Natural killer cell (primary cell): ENCODE data around the gene MYO9A. TPM values are rescaled to one million over a fixed set of nuclear protein-coding genes. Genes with fewer than 3 reads are reported as not detected.

Source experiments
- ATAC-seq, 3 donors: fragments of 150-1000 bp in 2 of 3; fragments of 200-7000 bp in 1 of 3; cut with Tn5 transposase; 1 replicate in 1 of 3; 2 replicates in 2 of 3; pipeline ENCODE4 v1.10.0; 2021; ENCODE audit warnings: mild to moderate bottlenecking in 2 of 3, moderate library complexity in 2 of 3
- DNase-seq, 2 donors: peaks; one replicate each; pipeline versions ENCODE4 v3.0.0 to v3.0.0-alpha.2; 2013 to 2021; ENCODE audit warnings: mixed read lengths in 1 of 2
- H3K27ac ChIP-seq: one replicate; pipeline ENCODE4 v1.5.1; 2013; ENCODE audit warnings: mild to moderate bottlenecking, low read length
- H3K27me3 ChIP-seq: one replicate; pipeline ENCODE4 v1.6.1; 2013; ENCODE audit warnings: low read length; ENCODE audit not compliant: control insufficient read depth, insufficient read depth
- H3K36me3 ChIP-seq: one replicate; pipeline ENCODE4 v1.6.1; 2013; ENCODE audit warnings: low read length; ENCODE audit not compliant: control insufficient read depth, insufficient read depth
- H3K4me1 ChIP-seq: one replicate; pipeline ENCODE4 v1.6.1; 2013; ENCODE audit warnings: low read length; ENCODE audit not compliant: control insufficient read depth, insufficient read depth
- H3K4me3 ChIP-seq: one replicate; pipeline ENCODE4 v1.5.1; 2013; ENCODE audit warnings: low read length
- H3K9me3 ChIP-seq: one replicate; pipeline ENCODE4 v1.6.1; 2013; ENCODE audit warnings: low read length; ENCODE audit not compliant: control insufficient read depth, insufficient read depth
- H3K27ac Mint-ChIP-seq, 2 donors: one replicate each; pipeline ENCODE4 v1.8.0; 2022; ENCODE audit warnings: mild to moderate bottlenecking in 2 of 2, mixed read lengths in 2 of 2, moderate library complexity in 1 of 2
- H3K27me3 Mint-ChIP-seq, 2 donors: one replicate each; pipeline ENCODE4 v1.8.0; 2022; ENCODE audit warnings: low read depth in 2 of 2, mixed read lengths in 2 of 2
- H3K36me3 Mint-ChIP-seq: one replicate; pipeline ENCODE4 v1.8.0; 2022; ENCODE audit warnings: mixed read lengths
- H3K4me1 Mint-ChIP-seq, 2 donors: one replicate each; pipeline ENCODE4 v1.8.0; 2022; ENCODE audit warnings: mixed read lengths in 2 of 2
- H3K4me3 Mint-ChIP-seq: one replicate; pipeline ENCODE4 v1.8.0; 2022; ENCODE audit warnings: mild to moderate bottlenecking, moderate library complexity, mixed read lengths
- H3K9me3 Mint-ChIP-seq, 2 donors: one replicate each; pipeline ENCODE4 v1.8.0; 2022; ENCODE audit warnings: mixed read lengths in 2 of 2
- CTCF ChIP-seq: fragments of 200-600 bp; IDR thresholded peaks from one replicate; pipeline ENCODE4 v1.8.0; 2022; ENCODE audit warnings: antibody characterized with exemption
- WGBS: methylation state at CpG from one replicate; pipeline ENCODE4 v1.1.7; 2013; ENCODE audit warnings: missing lambda C conversion rate; ENCODE audit not compliant: insufficient coverage; 5-methylcytosine and 5-hydroxymethylcytosine counted together
- intact Hi-C: fragments of 100-400 bp; cut with micrococcal nuclease; formaldehyde crosslinking; loops from one replicate; pipeline ENCODE4 v1.14.2; 2022
- total RNA-seq, 4 donors: library from RNA; stranded (reverse); fragments of 120-200 nt in 1 of 4; gene quantifications; one replicate each; pipeline versions ENCODE4 v1.2.3 to v1.2.4, GENCODE V29; 2013 to 2022

The MYO9A gene
- total RNA-seq, 3 donors from 2014 or later (not counting 1 experiment from before 2014, with no cell fraction given): 36.3 to 40.4 (median 37.3) TPM

GRCh38 chr15:72147418-72147817, 29.5 kb upstream of the MYO9A start:
- Histone ChIP-seq H3K36me3 (no peaks in the 10 kb centered on the region), H3K4me1 (no peaks in the 10 kb centered on the region), H3K4me3 (no peak overlapping the region), H3K27me3 (no peaks in the 10 kb centered on the region), H3K27ac (no peak overlapping the region), H3K9me3 (no peaks in the 10 kb centered on the region)
- Mint-ChIP-seq H3K4me3 (no peak overlapping the region), H3K36me3 (no peaks in the 10 kb centered on the region), H3K9me3 (no peaks in the 10 kb centered on the region), H3K27ac (no peak overlapping the region), H3K27me3 (no peaks in the 10 kb centered on the region), H3K4me1 (no peaks in the 10 kb centered on the region)
- ATAC-seq (no peak), DNase-seq (no peak)
- intact Hi-C loops: no loop called here
- no peak for TF ChIP-seq CTCF
- WGBS: no CpG with 5 or more reads among the region's 2 CpGs

GRCh38 chr15:72146934-72147333, 29.0 kb upstream of the MYO9A start:
- ATAC-seq (no peak), DNase-seq (no peak)
- Mint-ChIP-seq H3K4me3 (no peak overlapping the region), H3K27ac (no peak overlapping the region), H3K27me3 (no peaks in the 10 kb centered on the region), H3K36me3 (no peaks in the 10 kb centered on the region), H3K4me1 (no peaks in the 10 kb centered on the region), H3K9me3 (no peaks in the 10 kb centered on the region)
- H3K4me1 ChIP-seq: no peaks in the 10 kb centered on the region
- TF ChIP-seq CTCF: no peak
- no peak overlapping the region for H3K27ac ChIP-seq
- H3K9me3 ChIP-seq: no peaks in the 10 kb centered on the region
- intact Hi-C loops: no loop called here
- no peaks in the 10 kb centered on the region for H3K36me3 ChIP-seq
- no peaks in the 10 kb centered on the region for H3K27me3 ChIP-seq
- no peak overlapping the region for H3K4me3 ChIP-seq

GRCh38 chr15:72146221-72146620, 28.3 kb upstream of the MYO9A start:
- DNase-seq: no peak
- 83% methylated on average over 3 of the region's 3 CpGs for whole genome bisulfite sequencing
- no peaks in the 10 kb centered on the region for H3K9me3 ChIP-seq
- peaks cover 2% of the 10 kb centered on the region for H3K4me1 ChIP-seq
- Mint-ChIP-seq H3K4me3 (no peak overlapping the region), H3K4me1 (peaks cover 0 to 5% of the 10 kb centered on the region in 2 donors), H3K27me3 (no peaks in the 10 kb centered on the region), H3K27ac (no peak overlapping the region), H3K36me3 (no peaks in the 10 kb centered on the region), H3K9me3 (no peaks in the 10 kb centered on the region)
- H3K36me3 ChIP-seq: no peaks in the 10 kb centered on the region
- no peak for TF ChIP-seq CTCF
- ATAC-seq: no peak
- H3K4me3 ChIP-seq: no peak overlapping the region
- intact Hi-C loops: no loop called here
- no peaks in the 10 kb centered on the region for H3K27me3 ChIP-seq
- H3K27ac ChIP-seq: no peak overlapping the region

GRCh38 chr15:72141171-72142084, 23.5 kb upstream of the MYO9A start:
- H3K27me3 ChIP-seq: no peaks in the 10 kb centered on the region
- Mint-ChIP-seq H3K36me3 (no peaks in the 10 kb centered on the region), H3K9me3 (no peaks in the 10 kb centered on the region), H3K4me1 (peaks cover 0 to 5% of the 10 kb centered on the region in 2 donors), H3K4me3 (no peak overlapping the region), H3K27me3 (no peaks in the 10 kb centered on the region), H3K27ac (peak overlapping the region in 1 of 2 donors; percentile 5)
- 5% methylated on average over 2 of the region's 4 CpGs for WGBS
- no peak overlapping the region for H3K27ac ChIP-seq
- no peaks in the 10 kb centered on the region for H3K36me3 ChIP-seq
- ATAC-seq (no peak), DNase-seq (no peak)
- H3K4me1 ChIP-seq: peaks cover 2% of the 10 kb centered on the region
- intact Hi-C loops: no loop called here
- no peaks in the 10 kb centered on the region for H3K9me3 ChIP-seq
- TF ChIP-seq CTCF: no peak
- H3K4me3 ChIP-seq: no peak overlapping the region
